GM12878 (cell line): ENCODE data around the gene IBA57. TPM values are rescaled to one million over a fixed set of nuclear protein-coding genes. Genes with fewer than 3 reads are reported as not detected.

Experiments
- ATAC-seq: fragments of 200-7000 bp; cut with Tn5 transposase; 3 replicates; pipeline ENCODE4 v1.9.1; 2020; ENCODE audit warnings: mild to moderate bottlenecking, moderate library complexity
- BruUV-seq: library from RNA; stranded (reverse); fragments of 400-500 nt; replicated peaks from 2 replicates; lab custom pipeline; 2021; lab: Mats Ljungman, UMichigan
- CTCF ChIA-PET: fragments of 300-600 bp; sonication (Branson Sonifier 250); formaldehyde crosslinking; extraction: SDS; loops from one replicate; lab custom pipeline; 2021; ENCODE audit warnings: inconsistent platforms; lab: Yijun Ruan, JAX
- POLR2A ChIA-PET: fragments of 350-600 bp; formaldehyde crosslinking; extraction: SDS; loops from one replicate; lab custom pipeline; 2021; ENCODE audit warnings: inconsistent platforms; lab: Charles Lee
- RAD21 ChIA-PET: fragments of 300-600 bp; sonication (Branson Sonifier 250); formaldehyde crosslinking; loops from one replicate; lab custom pipeline; 2023; ENCODE audit warnings: antibody characterized with exemption; ENCODE audit not compliant: unreplicated experiment; lab: Charles Lee
- SMC1A ChIA-PET: fragments of 300-600 bp; sonication (Branson Sonifier 250); formaldehyde crosslinking; loops from one replicate; lab custom pipeline; 2023; ENCODE audit not compliant: unreplicated experiment, uncharacterized antibody; lab: Charles Lee
- DNase-seq: peaks from one replicate; pipeline ENCODE4 v3.0.0-alpha.2; 2011; ENCODE audit warnings: low read depth, low spot score
- FAIRE-seq: peaks from 3 replicates; lab custom pipeline; 2011; peaks lifted over from hg19 to GRCh38; lab: Jason Lieb, UNC
- H2AFZ ChIP-seq: 2 replicates; pipeline ENCODE4 v1.6.0; 2011; ENCODE audit warnings: low read depth, low read length, control low read depth; ENCODE audit not compliant: control insufficient read depth
- H3K27ac ChIP-seq: 2 replicates; pipeline ENCODE4 v1.5.1; 2011; ENCODE audit warnings: control low read depth; ENCODE audit not compliant: control insufficient read depth, insufficient read depth
- H3K27me3 ChIP-seq, 2 experiments: replicated peaks in 1 of 2; 2 replicates each; pipeline versions ENCODE4 v1.6.0 to v1.6.1; 2011; ENCODE audit warnings: low read length in 1 of 2; ENCODE audit not compliant: control insufficient read depth in 2 of 2, insufficient read depth in 2 of 2
- H3K36me3 ChIP-seq, 2 experiments: 2 replicates each; pipeline ENCODE4 v1.5.1; 2011; ENCODE audit warnings: low read length in 1 of 2; ENCODE audit not compliant: control insufficient read depth in 2 of 2, insufficient read depth in 2 of 2
- H3K4me1 ChIP-seq: 2 replicates; pipeline ENCODE4 v1.6.1; 2011; ENCODE audit warnings: mild to moderate bottlenecking, low read length, moderate library complexity, mixed read lengths; ENCODE audit not compliant: control insufficient read depth, insufficient read depth
- H3K4me2 ChIP-seq: 2 replicates; pipeline ENCODE4 v1.6.0; 2011; ENCODE audit warnings: control low read depth; ENCODE audit not compliant: control insufficient read depth, insufficient read depth
- H3K4me3 ChIP-seq: fragments of 200-600 bp; sonication (generic); 2 replicates; pipeline ENCODE4 v1.5.1; 2016
- H3K79me2 ChIP-seq: 2 replicates; pipeline ENCODE4 v1.6.0; 2011; ENCODE audit warnings: low read length; ENCODE audit not compliant: control insufficient read depth, insufficient read depth
- H3K9ac ChIP-seq: 2 replicates; pipeline ENCODE4 v1.8.0; 2011; ENCODE audit warnings: low read length, control low read depth, mixed read lengths; ENCODE audit not compliant: control insufficient read depth, insufficient read depth
- H3K9me3 ChIP-seq: replicated peaks from 3 replicates; pipeline ENCODE4 v1.5.1; 2011; ENCODE audit warnings: mild to moderate bottlenecking, low read length; ENCODE audit not compliant: control insufficient read depth, insufficient read depth
- H4K20me1 ChIP-seq: 2 replicates; pipeline ENCODE4 v1.6.0; 2011; ENCODE audit not compliant: control insufficient read depth, insufficient read depth
- BACH1 ChIP-seq: fragments of 450-650 bp; IDR thresholded peaks from 2 replicates; pipeline ENCODE4 v1.6.1; 2017; ENCODE audit warnings: mild to moderate bottlenecking, borderline replicate concordance
- E4F1 ChIP-seq: fragments of 450-650 bp; IDR thresholded peaks from 2 replicates; pipeline ENCODE4 v1.6.1; 2018; ENCODE audit warnings: borderline replicate concordance, mild to moderate bottlenecking; ENCODE audit not compliant: partially characterized antibody
- EP300 ChIP-seq, 2 experiments: fragments of 150-350 bp in 1 of 2; IDR thresholded peaks; 2 replicates each; pipeline ENCODE4 v1.6.1; 2011 to 2012; ENCODE audit warnings: low read depth in 2 of 2, low read length in 2 of 2, borderline replicate concordance in 1 of 2, improper control_type of control experiment in 1 of 2, inconsistent platforms in 1 of 2; ENCODE audit not compliant: control insufficient read depth in 1 of 2
- MYC ChIP-seq: IDR thresholded peaks from 2 replicates; pipeline ENCODE4 v1.6.1; 2011; ENCODE audit warnings: mild to moderate bottlenecking, low read length, moderate library complexity, inconsistent platforms; ENCODE audit not compliant: insufficient read depth, insufficient replicate concordance, insufficient read length, severe bottlenecking
- NR2C2 ChIP-seq: IDR thresholded peaks from 2 replicates; pipeline ENCODE4 v1.6.1; 2011; ENCODE audit warnings: borderline replicate concordance, low read depth; ENCODE audit not compliant: control insufficient read depth, insufficient read length
- SMAD1 ChIP-seq: fragments of 450-650 bp; IDR thresholded peaks from 2 replicates; pipeline ENCODE4 v1.6.1; 2018; ENCODE audit warnings: mild to moderate bottlenecking, low read depth; ENCODE audit not compliant: partially characterized antibody
- STAT1 ChIP-seq: fragments of 450-650 bp; conservative IDR thresholded peaks from 2 replicates; pipeline ENCODE4 v1.6.1; 2014; ENCODE audit warnings: antibody characterized with exemption, mild to moderate bottlenecking
- USF1 ChIP-seq: IDR thresholded peaks from 2 replicates; pipeline ENCODE4 v1.6.1; 2011; ENCODE audit warnings: borderline replicate concordance, low read depth, mild to moderate bottlenecking, moderate library complexity, mixed read lengths, low read length; ENCODE audit not compliant: insufficient read depth; ENCODE audit errors: extremely low read length
- ZZZ3 ChIP-seq: IDR thresholded peaks from 2 replicates; pipeline ENCODE4 v1.6.1; 2011; ENCODE audit warnings: low read depth; ENCODE audit not compliant: control insufficient read depth, insufficient read length
- WGBS: methylation state at CpG from one replicate; pipeline ENCODE4 v1.1.6; 2016; ENCODE audit warnings: low lambda C conversion rate; ENCODE audit not compliant: insufficient replicate concordance, insufficient coverage; ENCODE audit errors: missing lambda C conversion rate; 5-methylcytosine and 5-hydroxymethylcytosine counted together
- in situ Hi-C: fragments of 300-500 bp; cut with MboI; formaldehyde crosslinking; loops from 9 replicates; pipeline ENCODE4 v1.14.3; 2018; ENCODE audit warnings: mixed read lengths
- intact Hi-C: fragments of 100-400 bp; cut with micrococcal nuclease; formaldehyde crosslinking; loops from one replicate; pipeline ENCODE4 v1.14.2; 2022; ENCODE audit not compliant: unreplicated experiment
- polyA plus RNA-seq, 11 experiments: library from polyadenylated mRNA; depleted of rRNA in 4 of 11; unstranded in 6 of 11; stranded (reverse) in 5 of 11; fragments of >200 nt; fragmentation: Nextera tagmentation in 4 of 11; fragmentation: Illumina TruSeq in 1 of 11; extraction: Ambion mirVana in 4 of 11; extraction: Trizol in 1 of 11; gene quantifications; 1 replicate in 1 of 11; 2 replicates in 10 of 11; pipeline versions ENCODE4 v1.2.1 to v1.2.3, GENCODE V29; 2011 to 2016; ENCODE audit warnings: inconsistent platforms in 2 of 11, missing spikeins in 2 of 11, low read depth in 1 of 11
- total RNA-seq, 4 experiments: library from RNA; depleted of rRNA in 3 of 4; stranded (reverse); fragments of >200 nt in 3 of 4; fragmentation: Illumina TruSeq in 1 of 4; extraction: Trizol in 1 of 4; gene quantifications; 2 replicates each; pipeline versions ENCODE4 v1.2.1 to v1.2.3, GENCODE V29; 2013 to 2021

IBA57 gene
- total and polyA plus RNA-seq, 10 of the 15 experiments (the other 5 are each of a cell fraction or from before 2014, with no cell fraction given): 0.51 to 8.6 (median 3.7) TPM

DNA sequence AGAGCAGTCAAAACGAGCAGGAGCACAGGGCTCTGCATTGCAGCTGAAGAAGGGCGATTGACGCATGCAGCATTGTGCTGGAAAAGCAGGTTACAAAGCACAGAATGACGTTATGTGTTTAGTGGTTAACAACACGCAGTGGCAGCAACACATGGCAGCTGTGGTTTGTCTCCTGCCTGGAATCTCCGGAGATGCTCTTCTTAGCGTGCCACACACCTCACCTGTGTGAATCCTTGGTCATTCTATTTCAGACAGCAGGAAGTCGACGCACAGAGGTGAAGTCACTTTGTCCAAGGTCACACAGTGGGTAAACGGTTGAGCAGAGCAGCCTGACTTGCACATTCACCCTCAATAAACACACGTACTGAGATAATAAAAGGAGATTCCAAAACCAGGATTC is 56.9 kb downstream of the IBA57 start:
- DNase-seq: no peak
- no peak for ATAC-seq
- Histone ChIP-seq H3K27me3 (no peaks in the 10 kb centered on the region), H3K9me3 (no peaks in the 10 kb centered on the region; the same call in 2 of the 3 replicates), H3K4me1 (no peaks in the 10 kb centered on the region)
- ChIA-PET SMC1A (interaction anchor here (0.8 kb wide), 1 partner anchor 8 kb away, joined by 3 read pairs; no protein-coding TSS in a partner anchor), POLR2A (no interaction called here)
- intact Hi-C loops (no loop called here), in situ Hi-C loops (no loop called here)
- WGBS: 23% methylated on average over 11 of the region's 11 CpGs
- BruUV-seq: no TSS peak
- no peak for TF ChIP-seq EP300 (IDR thresholded peaks at IDR 0.05; ENCODE audit: borderline replicate concordance in 1 of 2, control insufficient read depth in 1 of 2, low read depth in 2 of 2, low read length in 2 of 2)
- TF ChIP-seq USF1: no peak
- no peak for TF ChIP-seq ZZZ3
- no peak for TF ChIP-seq MYC
- TF ChIP-seq SMAD1: no peak
- TF ChIP-seq STAT1: no peak
- TF ChIP-seq E4F1: no peak
- no peak for TF ChIP-seq BACH1
- TF ChIP-seq NR2C2: no peak
- TF ChIP-seq, all 136 proteins: peak for 0
- Histone ChIP-seq H3K79me2 (no peaks in the 10 kb centered on the region), H3K4me3 (no peak overlapping the region), H3K36me3 (no peaks in the 10 kb centered on the region), H3K4me2 (no peak overlapping the region), H3K9ac (no peak overlapping the region), H3K27ac (no peak overlapping the region), H2AFZ (no peak overlapping the region), H4K20me1 (no peaks in the 10 kb centered on the region)
- FAIRE-seq: no peak
- ChIA-PET RAD21 (no interaction called here), CTCF (no interaction called here)
